IMR-90 (cell line): ENCODE data around the gene MRPL58. TPM values are rescaled to one million over a fixed set of nuclear protein-coding genes. Genes with fewer than 3 reads are reported as not detected.

ENCODE experiments used
- ATAC-seq: fragments of 200-7000 bp; cut with Tn5 transposase; 2 replicates; pipeline ENCODE4 v1.9.1; 2020; ENCODE audit warnings: low read depth, mild to moderate bottlenecking, moderate library complexity
- BruUV-seq: library from RNA; stranded (reverse); fragments of 400-500 nt; replicated peaks from 2 replicates; lab custom pipeline; 2021; lab: Mats Ljungman, UMichigan
- CTCF ChIA-PET: fragments of 300-600 bp; formaldehyde crosslinking; extraction: SDS; loops from one replicate; lab custom pipeline; 2021; ENCODE audit warnings: antibody characterized with exemption; lab: Yijun Ruan, JAX
- POLR2A ChIA-PET: fragments of 300-600 bp; sonication (Branson Sonifier 250); formaldehyde crosslinking; loops from one replicate; lab custom pipeline; 2022; ENCODE audit warnings: antibody characterized with exemption; ENCODE audit not compliant: unreplicated experiment; lab: Charles Lee
- DNase-seq: peaks from one replicate; pipeline ENCODE4 v3.0.0; 2013
- H2AFZ ChIP-seq: replicated peaks from 2 replicates; pipeline ENCODE3; 2013; ENCODE audit warnings: low read length, mild to moderate bottlenecking; ENCODE audit not compliant: poor library complexity
- H2AK5ac ChIP-seq: 2 replicates; pipeline ENCODE4 v1.6.1; 2013; ENCODE audit warnings: low read depth, low read length, inconsistent platforms
- H2AK9ac ChIP-seq: replicated peaks from 2 replicates; pipeline ENCODE3; 2013; ENCODE audit warnings: mild to moderate bottlenecking, low read depth, low read length, moderate library complexity; ENCODE audit not compliant: poor library complexity
- H2BK120ac ChIP-seq: 2 replicates; pipeline ENCODE4 v1.6.1; 2013; ENCODE audit warnings: low read depth, low read length, inconsistent platforms
- H2BK15ac ChIP-seq: 3 replicates; pipeline ENCODE4 v1.6.1; 2013; ENCODE audit warnings: low read depth, low read length, inconsistent platforms
- H2BK20ac ChIP-seq: 2 replicates; pipeline ENCODE4 v1.6.1; 2013; ENCODE audit warnings: low read depth, mild to moderate bottlenecking, inconsistent platforms, low read length, moderate library complexity
- H2BK5ac ChIP-seq: 2 replicates; pipeline ENCODE4 v1.6.1; 2013; ENCODE audit warnings: mild to moderate bottlenecking, low read depth, low read length, inconsistent platforms; ENCODE audit not compliant: poor library complexity, severe bottlenecking
- H3K14ac ChIP-seq: replicated peaks from 2 replicates; pipeline ENCODE4 v1.6.1; 2013; ENCODE audit warnings: low read depth, low read length, inconsistent platforms
- H3K18ac ChIP-seq: 2 replicates; pipeline ENCODE4 v1.6.1; 2013; ENCODE audit warnings: low read depth, low read length, control low read depth
- H3K23ac ChIP-seq: 2 replicates; pipeline ENCODE4 v1.6.1; 2013; ENCODE audit warnings: low read depth, low read length, inconsistent platforms
- H3K27ac ChIP-seq: 2 replicates; pipeline ENCODE4 v1.5.1; 2013; ENCODE audit warnings: mild to moderate bottlenecking, control low read depth, low read length; ENCODE audit not compliant: insufficient read depth
- H3K27me3 ChIP-seq: 2 replicates; pipeline ENCODE4 v1.6.1; 2013; ENCODE audit warnings: low read length; ENCODE audit not compliant: control insufficient read depth, insufficient read depth
- H3K36me3 ChIP-seq: 2 replicates; pipeline ENCODE4 v1.6.1; 2013; ENCODE audit warnings: low read length, mixed read lengths; ENCODE audit not compliant: control insufficient read depth, insufficient read depth
- H3K4ac ChIP-seq: 2 replicates; pipeline ENCODE4 v1.6.1; 2013; ENCODE audit warnings: low read depth, low read length, inconsistent platforms
- H3K4me1 ChIP-seq: 2 replicates; pipeline ENCODE4 v1.6.1; 2013; ENCODE audit warnings: low read length, mixed read lengths; ENCODE audit not compliant: control insufficient read depth, insufficient read depth
- H3K4me2 ChIP-seq: 2 replicates; pipeline ENCODE4 v1.6.1; 2013; ENCODE audit warnings: low read depth, mild to moderate bottlenecking, control low read depth, low read length, moderate library complexity
- H3K4me3 ChIP-seq: 2 replicates; pipeline ENCODE4 v1.5.1; 2013; ENCODE audit warnings: low read depth, mild to moderate bottlenecking, control low read depth, low read length, moderate library complexity; ENCODE audit not compliant: insufficient read depth
- H3K56ac ChIP-seq: 2 replicates; pipeline ENCODE4 v1.6.1; 2013; ENCODE audit warnings: low read length, inconsistent platforms; ENCODE audit not compliant: insufficient read depth; ENCODE audit errors: extremely low read depth
- H3K79me1 ChIP-seq, 2 experiments: 2 replicates each; pipeline ENCODE4 v1.6.1; 2013; ENCODE audit warnings: low read length in 2 of 2, inconsistent platforms in 1 of 2, low read depth in 1 of 2
- H3K9ac ChIP-seq: 2 replicates; pipeline ENCODE4 v1.6.1; 2013; ENCODE audit warnings: low read depth, low read length, control low read depth
- H3K9me1 ChIP-seq: 2 replicates; pipeline ENCODE4 v1.6.1; 2013; ENCODE audit warnings: low read length, inconsistent platforms; ENCODE audit not compliant: insufficient read depth
- H3K9me3 ChIP-seq: 2 replicates; pipeline ENCODE4 v1.6.1; 2013; ENCODE audit warnings: low read length; ENCODE audit not compliant: control insufficient read depth, insufficient read depth
- H4K20me1 ChIP-seq: 2 replicates; pipeline ENCODE4 v1.6.1; 2013; ENCODE audit warnings: low read length, inconsistent platforms; ENCODE audit not compliant: insufficient read depth
- H4K5ac ChIP-seq: 2 replicates; pipeline ENCODE4 v1.6.1; 2013; ENCODE audit warnings: mild to moderate bottlenecking, low read depth, low read length, control low read depth
- H4K8ac ChIP-seq, 2 experiments: 2 replicates each; pipeline ENCODE4 v1.6.1; 2013; ENCODE audit warnings: low read depth in 2 of 2, low read length in 2 of 2, control low read depth in 1 of 2, inconsistent platforms in 1 of 2
- H4K91ac ChIP-seq: 2 replicates; pipeline ENCODE4 v1.6.1; 2013; ENCODE audit warnings: low read depth, low read length, inconsistent platforms; ENCODE audit not compliant: insufficient read depth
- BHLHE40 ChIP-seq: fragments of 150-350 bp; IDR thresholded peaks from 2 replicates; pipeline ENCODE4 v1.6.1; 2016; ENCODE audit warnings: mild to moderate bottlenecking, low read depth, low read length
- CEBPB ChIP-seq: IDR thresholded peaks from 2 replicates; pipeline ENCODE4 v1.6.1; 2012; ENCODE audit warnings: low read depth, low read length, improper control_type of control experiment
- CHD1 ChIP-seq: IDR thresholded peaks from 2 replicates; pipeline ENCODE4 v1.6.1; 2012; ENCODE audit warnings: low read depth, low read length, improper control_type of control experiment
- CTCF ChIP-seq: conservative IDR thresholded peaks from 2 replicates; pipeline ENCODE4 v1.5.1; 2012; ENCODE audit warnings: mild to moderate bottlenecking, low read depth, low read length, improper control_type of control experiment
- ELK1 ChIP-seq: fragments of 150-350 bp; IDR thresholded peaks from 2 replicates; pipeline ENCODE4 v1.6.1; 2016; ENCODE audit warnings: low read depth, mild to moderate bottlenecking, low read length, moderate library complexity, borderline replicate concordance
- FOS ChIP-seq: fragments of 150-350 bp; IDR thresholded peaks from 2 replicates; pipeline ENCODE4 v1.6.1; 2016; ENCODE audit warnings: low read depth, low read length
- MAFK ChIP-seq: IDR thresholded peaks from 2 replicates; pipeline ENCODE4 v1.6.1; 2012; ENCODE audit warnings: low read depth, low read length, improper control_type of control experiment
- MAZ ChIP-seq: IDR thresholded peaks from 2 replicates; pipeline ENCODE4 v1.6.1; 2012; ENCODE audit warnings: low read depth, mild to moderate bottlenecking, low read length, improper control_type of control experiment, moderate library complexity, borderline replicate concordance
- MXI1 ChIP-seq: IDR thresholded peaks from 2 replicates; pipeline ENCODE4 v1.6.1; 2012; ENCODE audit warnings: low read depth, mild to moderate bottlenecking, low read length, moderate library complexity, borderline replicate concordance
- NFE2L2 ChIP-seq: fragments of 150-350 bp; IDR thresholded peaks from 2 replicates; pipeline ENCODE4 v1.6.1; 2016; ENCODE audit warnings: low read depth, mild to moderate bottlenecking, low read length
- POLR2A ChIP-seq: IDR thresholded peaks from 2 replicates; pipeline ENCODE4 v1.6.1; 2012; ENCODE audit warnings: mild to moderate bottlenecking, low read depth, low read length
- RAD21 ChIP-seq: IDR thresholded peaks from 2 replicates; pipeline ENCODE4 v1.6.1; 2012; ENCODE audit warnings: low read length, improper control_type of control experiment
- RCOR1 ChIP-seq: IDR thresholded peaks from 2 replicates; pipeline ENCODE4 v1.6.1; 2012; ENCODE audit warnings: mild to moderate bottlenecking, low read length, improper control_type of control experiment; ENCODE audit not compliant: insufficient replicate concordance
- RFX5 ChIP-seq: IDR thresholded peaks from 2 replicates; pipeline ENCODE4 v1.8.0; 2012; ENCODE audit warnings: low read depth, mild to moderate bottlenecking, low read length, moderate library complexity
- SMC3 ChIP-seq: fragments of 150-350 bp; IDR thresholded peaks from 2 replicates; pipeline ENCODE4 v1.6.1; 2016; ENCODE audit warnings: low read depth, mild to moderate bottlenecking, antibody characterized with exemption, low read length, moderate library complexity
- USF2 ChIP-seq: fragments of 150-350 bp; IDR thresholded peaks from 2 replicates; pipeline ENCODE4 v1.6.1; 2017; ENCODE audit warnings: mild to moderate bottlenecking, antibody characterized with exemption, low read length, low read depth
- WGBS, 2 experiments: methylation state at CpG; one replicate each; pipeline versions ENCODE4 v1.1.5 to v1.1.7; 2013; ENCODE audit warnings: missing lambda C conversion rate in 2 of 2; ENCODE audit not compliant: insufficient read length in 1 of 2; ENCODE audit errors: extremely low coverage in 2 of 2; 5-methylcytosine and 5-hydroxymethylcytosine counted together
- dilution Hi-C: fragments of 300-500 bp; cut with HindIII; formaldehyde crosslinking; loops from one replicate; pipeline ENCODE4 v1.14.3; 2018; ENCODE audit warnings: low sequenced_read_pairs; ENCODE audit not compliant: unreplicated experiment
- in situ Hi-C: fragments of 300-500 bp; cut with MboI; formaldehyde crosslinking; loops from 3 replicates; pipeline ENCODE4 v1.14.3; 2019; ENCODE audit warnings: low sequenced_read_pairs, inconsistent platforms, mixed read lengths
- intact Hi-C: fragments of 100-400 bp; cut with micrococcal nuclease; formaldehyde crosslinking; loops from 2 replicates; pipeline ENCODE4 v1.10.0; 2022
- polyA plus RNA-seq, 3 experiments: library from polyadenylated mRNA; depleted of rRNA; stranded (reverse); fragments of >200 nt; gene quantifications; 2 replicates each; pipeline ENCODE4 v1.2.3, GENCODE V29; 2012; ENCODE audit warnings: low replicate concordance in 1 of 3
- total RNA-seq: library from RNA; depleted of rRNA; stranded (reverse); fragments of >200 nt; gene quantifications from 2 replicates; pipeline ENCODE4 v1.2.3, GENCODE V29; 2012

MRPL58 gene
- total and polyA plus RNA-seq, 2 of the 4 experiments (the other 2 are of a cell fraction) = 42.5 to 53.0 TPM

GRCh38 chr17:75030161-75030560, 17.7 kb downstream of the MRPL58 start:
- Histone ChIP-seq H3K4ac (no peak overlapping the region), H2BK120ac (no peak overlapping the region), H3K27me3 (no peaks in the 10 kb centered on the region), H3K9me3 (peaks cover 2% of the 10 kb centered on the region; the same call in 1 of the 2 replicates), H3K18ac (no peak overlapping the region), H2AK5ac (no peak overlapping the region), H2BK5ac (no peak overlapping the region), H4K8ac (no peak overlapping the region), H3K36me3 (no peaks in the 10 kb centered on the region), H4K5ac (no peak overlapping the region), H2AFZ (no peak overlapping the region), H2AK9ac (no peak overlapping the region), H3K27ac (no peak overlapping the region), H3K4me1 (peaks cover 2% of the 10 kb centered on the region), H3K79me1 (no peaks in the 10 kb centered on the region), H3K23ac (no peak overlapping the region), H3K4me3 (no peak overlapping the region), H2BK20ac (no peak overlapping the region), H2BK15ac (no peak overlapping the region), H4K91ac (no peak overlapping the region), H3K4me2 (no peak overlapping the region), H3K9me1 (0 out of 2 replicates have a peak, but pooled peaks cover 10% of the 10 kb centered on the region), H3K56ac (no peak overlapping the region), H4K20me1 (peaks cover 6% of the 10 kb centered on the region), H3K9ac (no peak overlapping the region), H3K14ac (no peak overlapping the region)
- no TSS peak for BruUV-seq
- DNase-seq = no peak
- POLR2A ChIA-PET = no interaction called here
- no CpG with 5 or more reads among the region's 8 CpGs for WGBS, 2 experiments
- in situ Hi-C loops (no loop called here), dilution Hi-C loops (no loop called here), intact Hi-C loops (no loop called here)
- ATAC-seq = no peak
- CTCF ChIA-PET = no interaction called here
- TF ChIP-seq RFX5 (no peak), MAFK (no peak), MXI1 (no peak), RAD21 (no peak), CHD1 (no peak), USF2 (no peak), BHLHE40 (no peak), CTCF (no peak), ELK1 (no peak), POLR2A (no peak), MAZ (no peak), NFE2L2 (no peak), SMC3 (no peak), RCOR1 (no peak), FOS (no peak), CEBPB (no peak)
